ENCODE results near the gene NPB.

NPB gene

GRCh38 chr17:81902023-81902652, at the start of gene NPB:
Gene NPB (plus strand): TSS chr17:81902238. CDS start chr17:81902278, 40 bp downstream.
- no peak for FAIRE-seq

GRCh38 chr17:81854974-81855774, 46.9 kb upstream of the NPB start:
- no peak for FAIRE-seq

- no peak for FAIRE-seq
Observed at GRCh38 chr17:81858170-81858966, 43.7 kb upstream of the NPB start.

- no peak for FAIRE-seq
Observed at GRCh38 chr17:81858967-81859905, 42.8 kb upstream of the NPB start.

- no peak for FAIRE-seq
Observed at GRCh38 chr17:81859906-81860755, 41.9 kb upstream of the NPB start, which contains the start of gene P4HB. Gene P4HB (minus strand): TSS chr17:81860535. CDS start chr17:81860471, 64 bp downstream.

- FAIRE-seq = peak; percentile 99
Observed at GRCh38 chr17:81860756-81861568, 41.1 kb upstream of the NPB start.

GRCh38 chr17:81863123-81863675, 38.8 kb upstream of the NPB start:
- FAIRE-seq = no peak

- FAIRE-seq = no peak
Observed at GRCh38 chr17:81863833-81864768, 37.9 kb upstream of the NPB start.

- FAIRE-seq = no peak
Observed at GRCh38 chr17:81865358-81865732, 36.7 kb upstream of the NPB start.

- no peak for FAIRE-seq
Observed at GRCh38 chr17:81865733-81866439, 36.2 kb upstream of the NPB start.

GRCh38 chr17:81866440-81867169, 35.4 kb upstream of the NPB start:
- no peak for FAIRE-seq

GRCh38 chr17:81867170-81867990, 34.7 kb upstream of the NPB start:
- FAIRE-seq = peak; percentile 30

GRCh38 chr17:81867991-81868673, 33.9 kb upstream of the NPB start:
- FAIRE-seq = no peak

GRCh38 chr17:81868674-81869220, 33.3 kb upstream of the NPB start:
- FAIRE-seq = no peak

Measured in G401.6 (cell line).